ENCODE measurements around the gene SLC26A4.

Gene SLC26A4

GRCh38 chr7:107743567-107744344 lies 83.1 kb downstream of the SLC26A4 start, which contains the start of gene CBLL1:
Gene CBLL1 (plus strand): TSS chr7:107744142. CDS start chr7:107744164, 22 bp downstream.
- DNase-seq (ENCODE audit: low spot score) = peak; percentile 91
- peak; percentile 78 for TF ChIP-seq CTCF (IDR thresholded peaks at IDR 0.05; ENCODE audit: extremely low read depth, insufficient read depth, missing control alignments)
- in situ Hi-C loops (cut with MboI; ENCODE audit: low pct_unique_long_range_greater_than_20kb, low sequenced_read_pairs, unreplicated experiment) = loop anchor here (25.0 kb wide), 1 partner anchor 556 kb away; no protein-coding TSS in a partner anchor

DNA sequence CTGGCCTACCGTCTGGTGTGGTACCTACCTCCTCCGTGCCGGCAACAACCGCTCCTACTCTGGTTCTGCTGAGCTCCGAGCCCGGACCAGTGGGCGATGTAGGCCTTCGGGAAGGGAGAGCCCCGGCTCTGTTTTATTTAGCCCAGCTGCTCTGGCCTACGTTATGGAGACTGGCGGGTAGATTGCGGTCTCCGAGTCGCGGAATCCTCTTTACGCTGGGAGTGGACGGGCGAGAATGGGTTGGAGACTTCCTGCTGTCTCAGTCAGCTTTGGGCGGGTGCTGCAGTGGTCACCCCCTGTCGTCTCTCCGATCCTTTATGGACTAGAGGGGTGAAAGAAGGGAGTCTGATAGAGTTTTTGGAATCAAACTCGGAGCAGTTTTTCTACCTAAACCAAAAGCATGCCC lies 83.7 kb downstream of the SLC26A4 start:
- in situ Hi-C loops (cut with MboI; ENCODE audit: low pct_unique_long_range_greater_than_20kb, low sequenced_read_pairs, unreplicated experiment) = loop anchor here (25.0 kb wide), 1 partner anchor 557 kb away; no protein-coding TSS in a partner anchor
- no peak for DNase-seq (ENCODE audit: low spot score)
- no peak for TF ChIP-seq CTCF (IDR thresholded peaks at IDR 0.05; ENCODE audit: extremely low read depth, insufficient read depth, missing control alignments)

DNA sequence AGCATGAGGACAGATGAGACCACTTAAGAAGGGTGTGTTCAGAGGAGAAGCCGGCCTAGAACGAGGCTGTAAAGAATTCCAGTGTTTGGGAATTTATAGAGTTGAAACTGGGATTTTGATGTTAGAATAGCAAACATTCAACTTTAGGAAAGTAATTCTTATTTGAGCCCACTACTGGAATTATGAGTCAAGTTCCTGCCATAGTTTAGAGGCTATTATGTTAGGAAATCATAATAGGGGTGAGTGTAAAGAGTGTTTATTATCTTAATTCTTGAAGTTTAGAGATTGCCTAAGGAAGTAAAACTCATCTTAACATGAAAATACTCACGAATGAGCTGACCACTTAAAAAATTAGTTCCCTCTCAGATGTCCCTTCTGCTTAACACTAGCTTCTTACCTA lies 85.4 kb downstream of the SLC26A4 start:
- in situ Hi-C loops (cut with MboI; ENCODE audit: low pct_unique_long_range_greater_than_20kb, low sequenced_read_pairs, unreplicated experiment) = loop anchor here (25.0 kb wide), 1 partner anchor 559 kb away; no protein-coding TSS in a partner anchor
- TF ChIP-seq CTCF (IDR thresholded peaks at IDR 0.05; ENCODE audit: extremely low read depth, insufficient read depth, missing control alignments) = no peak
- DNase-seq (ENCODE audit: low spot score) = no peak

- in situ Hi-C loops (cut with MboI; ENCODE audit: low pct_unique_long_range_greater_than_20kb, low sequenced_read_pairs, unreplicated experiment) = no loop called here
- DNase-seq (ENCODE audit: low spot score) = no peak
- no peak for TF ChIP-seq CTCF (IDR thresholded peaks at IDR 0.05; ENCODE audit: extremely low read depth, insufficient read depth, missing control alignments)
Measured at GRCh38 chr7:107751113-107751512, 90.5 kb downstream of the SLC26A4 start.

DNA sequence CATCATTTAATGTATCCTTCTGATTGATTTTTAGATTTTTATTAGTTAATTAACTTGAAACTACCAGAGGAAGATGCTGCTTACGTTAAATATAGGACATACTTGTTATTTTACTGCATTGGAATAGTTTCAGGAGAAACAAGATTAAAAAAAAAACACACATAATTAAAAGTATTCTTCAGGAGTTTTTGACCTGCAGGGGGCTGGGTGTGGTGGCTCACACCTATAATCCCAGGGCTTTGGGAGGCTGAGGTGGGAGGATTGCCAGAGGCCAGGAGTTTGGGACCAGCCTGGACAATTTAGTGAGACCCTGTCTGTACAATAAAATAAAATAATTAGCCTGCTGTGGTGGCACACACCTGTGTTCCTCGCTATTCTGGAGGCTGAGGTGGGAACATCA lies 94.0 kb downstream of the SLC26A4 start:
- no peak for TF ChIP-seq CTCF (IDR thresholded peaks at IDR 0.05; ENCODE audit: extremely low read depth, insufficient read depth, missing control alignments)
- DNase-seq (ENCODE audit: low spot score) = no peak
- in situ Hi-C loops (cut with MboI; ENCODE audit: low pct_unique_long_range_greater_than_20kb, low sequenced_read_pairs, unreplicated experiment) = no loop called here

- in situ Hi-C loops (cut with MboI; ENCODE audit: low pct_unique_long_range_greater_than_20kb, low sequenced_read_pairs, unreplicated experiment) = no loop called here
- TF ChIP-seq CTCF (IDR thresholded peaks at IDR 0.05; ENCODE audit: extremely low read depth, insufficient read depth, missing control alignments) = no peak
- no peak for DNase-seq (ENCODE audit: low spot score)
Measured at GRCh38 chr7:107758667-107759066, 98.0 kb downstream of the SLC26A4 start.
